GM12891 (cell line): ENCODE results near the gene FSTL4.

Experiments
- POLR2A ChIP-seq: IDR thresholded peaks from 2 replicates; pipeline ENCODE4 v1.6.1; 2011; ENCODE audit warnings: low read depth, low read length, control low read depth
- POLR2AphosphoS5 ChIP-seq: IDR thresholded peaks from 2 replicates; pipeline ENCODE4 v1.6.1; 2011; ENCODE audit warnings: low read depth, low read length, control low read depth

DNA sequence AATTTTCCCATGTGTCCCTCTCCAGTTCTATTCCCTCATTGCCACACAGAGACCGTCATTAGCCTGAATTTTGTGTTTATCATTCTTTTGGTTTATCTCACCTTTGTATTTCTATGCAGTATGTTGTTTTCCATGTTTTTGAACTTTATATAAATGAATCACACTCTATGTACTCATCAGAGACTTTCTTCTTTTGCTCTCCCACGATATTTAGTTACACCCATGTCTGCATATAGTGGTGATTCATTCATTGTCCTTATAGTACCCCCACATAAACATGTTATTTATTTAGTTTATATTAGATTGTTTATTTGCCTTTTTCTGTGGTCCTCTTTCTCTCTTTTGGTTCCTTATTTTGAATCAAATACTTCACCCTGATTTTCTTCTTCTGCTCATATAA, 199.7 kb downstream of the FSTL4 start:
- TF ChIP-seq POLR2A (no peak), POLR2AphosphoS5 (no peak)
